ENCODE results near the gene CCDC12. TPM values are rescaled to one million over a fixed set of nuclear protein-coding genes. Genes with fewer than 3 reads are reported as not detected.

Gene CCDC12
- total and polyA plus RNA-seq, 2 of the 13 experiments (the other 11 are each of a cell fraction or from before 2014, with no cell fraction given) = 30.1 to 49.5 TPM

DNA sequence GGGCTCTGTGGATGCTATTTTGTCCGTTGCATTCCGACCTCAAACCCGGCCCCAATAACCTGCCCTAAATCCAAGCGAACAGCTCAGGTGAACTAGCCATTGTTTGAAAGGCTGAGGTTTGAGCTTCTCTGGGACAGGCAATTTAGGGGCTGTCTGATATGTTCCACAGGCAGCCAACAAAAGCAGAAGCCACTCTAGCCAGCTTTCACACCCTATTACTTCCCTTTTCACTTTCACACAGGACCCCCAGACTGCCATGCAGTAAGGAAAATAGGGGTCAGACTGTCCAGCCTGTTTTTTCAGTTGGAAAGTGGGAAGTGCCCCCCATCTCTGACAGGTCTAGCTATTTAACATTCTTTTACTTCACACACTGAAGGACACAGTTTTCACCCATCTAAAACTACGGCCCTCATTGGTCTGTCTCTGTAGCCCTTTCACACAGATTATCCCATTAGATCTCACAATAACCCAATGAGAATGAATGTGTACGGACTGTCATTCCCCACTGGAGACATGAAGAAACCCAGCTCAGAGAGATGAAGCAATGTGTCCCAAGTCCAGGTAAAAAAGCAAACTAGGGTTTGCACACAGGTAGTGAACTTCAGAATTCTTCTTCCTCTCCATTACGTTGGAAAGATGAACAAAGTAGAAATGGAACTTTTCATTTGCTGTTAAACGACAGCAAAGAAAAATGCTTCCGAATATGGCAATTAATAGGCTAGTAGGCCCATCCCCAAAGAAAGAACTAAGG, 1.9 kb downstream of the CCDC12 start (continued):
- TF ChIP-seq, protein P1, sequence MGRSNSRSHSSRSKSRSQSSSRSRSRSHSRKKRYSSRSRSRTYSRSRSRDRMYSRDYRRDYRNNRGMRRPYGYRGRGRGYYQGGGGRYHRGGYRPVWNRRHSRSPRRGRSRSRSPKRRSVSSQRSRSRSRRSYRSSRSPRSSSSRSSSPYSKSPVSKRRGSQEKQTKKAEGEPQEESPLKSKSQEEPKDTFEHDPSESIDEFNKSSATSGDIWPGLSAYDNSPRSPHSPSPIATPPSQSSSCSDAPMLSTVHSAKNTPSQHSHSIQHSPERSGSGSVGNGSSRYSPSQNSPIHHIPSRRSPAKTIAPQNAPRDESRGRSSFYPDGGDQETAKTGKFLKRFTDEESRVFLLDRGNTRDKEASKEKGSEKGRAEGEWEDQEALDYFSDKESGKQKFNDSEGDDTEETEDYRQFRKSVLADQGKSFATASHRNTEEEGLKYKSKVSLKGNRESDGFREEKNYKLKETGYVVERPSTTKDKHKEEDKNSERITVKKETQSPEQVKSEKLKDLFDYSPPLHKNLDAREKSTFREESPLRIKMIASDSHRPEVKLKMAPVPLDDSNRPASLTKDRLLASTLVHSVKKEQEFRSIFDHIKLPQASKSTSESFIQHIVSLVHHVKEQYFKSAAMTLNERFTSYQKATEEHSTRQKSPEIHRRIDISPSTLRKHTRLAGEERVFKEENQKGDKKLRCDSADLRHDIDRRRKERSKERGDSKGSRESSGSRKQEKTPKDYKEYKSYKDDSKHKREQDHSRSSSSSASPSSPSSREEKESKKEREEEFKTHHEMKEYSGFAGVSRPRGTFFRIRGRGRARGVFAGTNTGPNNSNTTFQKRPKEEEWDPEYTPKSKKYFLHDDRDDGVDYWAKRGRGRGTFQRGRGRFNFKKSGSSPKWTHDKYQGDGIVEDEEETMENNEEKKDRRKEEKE (IDR thresholded peaks at IDR 0.05) = no peak
- TF ChIP-seq ATRX (CRISPR knock-in tag; IDR thresholded peaks at IDR 0.05; ENCODE audit: borderline replicate concordance) = no peak
- TF ChIP-seq CREM (IDR thresholded peaks at IDR 0.05) = peak; percentile 24; the same call in 1 of the 2 replicates
- no peak for TF ChIP-seq CREM (CRISPR knock-in tag; IDR thresholded peaks at IDR 0.05)
- peak; percentile 67; the same call in 1 of the 2 replicates for TF ChIP-seq PPARG (CRISPR knock-in tag; conservative IDR thresholded peaks at IDR 0.05)
- no peak for TF ChIP-seq FOXA1 (IDR thresholded peaks at IDR 0.05)
- no peak for TF ChIP-seq FOXA1 (CRISPR knock-in tag; IDR thresholded peaks at IDR 0.05)
- TF ChIP-seq ZSCAN25 (CRISPR knock-in tag; IDR thresholded peaks at IDR 0.05) = no peak
- TF ChIP-seq YEATS2 (CRISPR knock-in tag; IDR thresholded peaks at IDR 0.05; ENCODE audit: borderline replicate concordance) = 0 out of 2 replicates have a peak, but pooled peaks have one; percentile 14
- TF ChIP-seq NFYB (CRISPR knock-in tag; IDR thresholded peaks at IDR 0.05) = no peak
- TF ChIP-seq ZNF768 (CRISPR knock-in tag; IDR thresholded peaks at IDR 0.05) = no peak
- TF ChIP-seq HOXA7 (CRISPR knock-in tag; IDR thresholded peaks at IDR 0.05) = no peak
- peak in 1 of 2 experiments; percentile 48; a peak in 1 of 4 replicates for TF ChIP-seq POLR2A (IDR thresholded peaks at IDR 0.05; ENCODE audit: insufficient read depth in 1 of 2, low read depth in 2 of 2, low read length in 2 of 2)
